Gastroesophageal sphincter (tissue), 3 donors: ENCODE data around the gene BCAS3.

ENCODE experiments used
- EP300 ChIP-seq: sonication (generic); formaldehyde crosslinking; IDR thresholded peaks from one replicate; pipeline ENCODE4 v1.6.1; 2017; ENCODE audit warnings: antibody characterized with exemption, mild to moderate bottlenecking
- POLR2A ChIP-seq, 2 donors: fragments of 450-650 bp; IDR thresholded peaks; one replicate each; pipeline ENCODE4 v1.6.1; 2017; ENCODE audit warnings: antibody characterized with exemption in 2 of 2, mild to moderate bottlenecking in 2 of 2, moderate library complexity in 1 of 2
- POLR2AphosphoS5 ChIP-seq: sonication (generic); formaldehyde crosslinking; IDR thresholded peaks from one replicate; pipeline ENCODE4 v1.6.1; 2017; ENCODE audit warnings: antibody characterized with exemption
- TF ChIP-seq, protein P1 (sequence below), 4 experiments: fragments of 200-600 bp in 2 of 4; fragments of 450-650 bp in 2 of 4; sonication (generic) in 1 of 4; IDR thresholded peaks; one replicate each; pipeline ENCODE4 v1.5.1; 2017 to 2019; ENCODE audit warnings: antibody characterized with exemption in 4 of 4, mild to moderate bottlenecking in 2 of 4, moderate library complexity in 2 of 4

DNA sequence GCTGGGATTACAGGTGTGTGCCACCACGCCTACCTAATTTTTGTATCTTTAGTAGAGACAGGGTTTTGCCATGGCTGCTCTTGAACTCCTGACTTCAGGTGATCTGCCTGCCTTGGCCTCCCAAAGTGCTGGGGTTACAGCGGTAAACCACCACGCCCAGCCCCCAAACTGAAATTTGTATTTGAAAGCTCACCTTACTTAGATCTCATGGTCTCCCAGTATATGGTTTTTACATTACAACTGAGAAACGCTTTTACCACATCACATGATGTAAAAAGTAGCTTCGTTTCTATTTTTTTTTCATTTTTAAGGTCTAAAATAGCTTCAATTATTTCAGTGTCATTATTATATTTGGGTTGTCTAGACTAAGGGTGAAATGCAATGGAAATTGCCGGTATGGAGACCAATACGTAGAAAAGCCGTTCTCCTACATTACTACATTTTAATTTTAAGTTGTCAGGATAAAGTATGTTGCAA, 93.3 kb downstream of the BCAS3 start:
- TF ChIP-seq POLR2A (IDR thresholded peaks at IDR 0.05): no peak
- no peak for TF ChIP-seq POLR2AphosphoS5
- TF ChIP-seq, protein P1, sequence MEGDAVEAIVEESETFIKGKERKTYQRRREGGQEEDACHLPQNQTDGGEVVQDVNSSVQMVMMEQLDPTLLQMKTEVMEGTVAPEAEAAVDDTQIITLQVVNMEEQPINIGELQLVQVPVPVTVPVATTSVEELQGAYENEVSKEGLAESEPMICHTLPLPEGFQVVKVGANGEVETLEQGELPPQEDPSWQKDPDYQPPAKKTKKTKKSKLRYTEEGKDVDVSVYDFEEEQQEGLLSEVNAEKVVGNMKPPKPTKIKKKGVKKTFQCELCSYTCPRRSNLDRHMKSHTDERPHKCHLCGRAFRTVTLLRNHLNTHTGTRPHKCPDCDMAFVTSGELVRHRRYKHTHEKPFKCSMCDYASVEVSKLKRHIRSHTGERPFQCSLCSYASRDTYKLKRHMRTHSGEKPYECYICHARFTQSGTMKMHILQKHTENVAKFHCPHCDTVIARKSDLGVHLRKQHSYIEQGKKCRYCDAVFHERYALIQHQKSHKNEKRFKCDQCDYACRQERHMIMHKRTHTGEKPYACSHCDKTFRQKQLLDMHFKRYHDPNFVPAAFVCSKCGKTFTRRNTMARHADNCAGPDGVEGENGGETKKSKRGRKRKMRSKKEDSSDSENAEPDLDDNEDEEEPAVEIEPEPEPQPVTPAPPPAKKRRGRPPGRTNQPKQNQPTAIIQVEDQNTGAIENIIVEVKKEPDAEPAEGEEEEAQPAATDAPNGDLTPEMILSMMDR (IDR thresholded peaks at IDR 0.05): no peak
- no peak for TF ChIP-seq EP300
